ENCODE data around the gene S100A8.

DNA sequence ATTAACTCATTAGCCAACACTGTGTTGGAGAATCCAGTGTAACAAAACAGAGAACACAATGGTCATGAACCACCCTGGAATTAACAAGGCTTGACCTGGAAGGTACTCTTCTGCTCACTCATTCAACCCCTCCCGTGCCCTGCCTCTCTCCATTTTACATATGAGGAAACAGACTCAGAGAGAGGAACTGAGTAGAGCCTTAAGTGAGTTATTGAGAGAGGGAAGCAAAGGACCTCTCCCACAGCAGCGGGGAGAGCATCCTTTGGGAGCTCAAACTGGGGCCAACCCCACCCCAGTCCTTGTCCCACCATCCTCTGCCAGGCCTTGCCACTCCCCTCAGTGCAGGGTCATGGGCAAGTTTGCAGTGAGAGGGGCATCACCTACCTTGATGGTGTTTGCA is 16.8 kb downstream of the S100A8 start:
- TF ChIP-seq POLR2A (IDR thresholded peaks at IDR 0.05) (no peak), CTCF (IDR thresholded peaks at IDR 0.05) (no peak)

Measured in heart left ventricle (tissue), 13 donors.